H1 (cell line): ENCODE results near the gene VEPH1. TPM values are rescaled to one million over a fixed set of nuclear protein-coding genes. Genes with fewer than 3 reads are reported as not detected.

Experiments used
- CTCF ChIA-PET: fragments of 300-600 bp; sonication (Branson Sonifier 250); formaldehyde crosslinking; loops from one replicate; lab custom pipeline; 2021; ENCODE audit not compliant: partially characterized antibody; lab: Charles Lee
- POLR2A ChIA-PET: fragments of 300-600 bp; sonication (Branson Sonifier 250); formaldehyde crosslinking; loops from one replicate; lab custom pipeline; 2021; ENCODE audit warnings: inconsistent platforms; ENCODE audit not compliant: partially characterized antibody; lab: Charles Lee
- DNase-seq, 2 experiments: peaks; one replicate each; pipeline versions ENCODE4 v3.0.0 to v3.0.0-alpha.2; 2010 to 2022; ENCODE audit warnings: low spot score in 2 of 2, low read depth in 1 of 2, mixed read lengths in 1 of 2
- FAIRE-seq: peaks from 2 replicates; lab custom pipeline; 2011; peaks lifted over from hg19 to GRCh38; lab: Jason Lieb, UNC
- H2AFZ ChIP-seq: 2 replicates; pipeline ENCODE4 v1.8.1; 2012; ENCODE audit warnings: low read length, inconsistent platforms
- H2AK5ac ChIP-seq: 2 replicates; pipeline ENCODE4 v1.6.1; 2013; ENCODE audit warnings: low read depth, low read length
- H2BK120ac ChIP-seq: replicated peaks from 2 replicates; pipeline ENCODE3; 2013; ENCODE audit warnings: low read depth, low read length, inconsistent platforms
- H2BK12ac ChIP-seq: 2 replicates; pipeline ENCODE4 v1.6.1; 2013; ENCODE audit warnings: low read depth, low read length
- H2BK15ac ChIP-seq: 2 replicates; pipeline ENCODE4 v1.6.1; 2013; ENCODE audit warnings: low read length
- H2BK20ac ChIP-seq: 2 replicates; pipeline ENCODE4 v1.6.1; 2013; ENCODE audit warnings: low read length
- H2BK5ac ChIP-seq: 2 replicates; pipeline ENCODE4 v1.6.1; 2013; ENCODE audit warnings: low read depth, low read length
- H3K14ac ChIP-seq: 2 replicates; pipeline ENCODE4 v1.6.1; 2013; ENCODE audit warnings: inconsistent platforms; ENCODE audit not compliant: insufficient read length
- H3K18ac ChIP-seq: 2 replicates; pipeline ENCODE4 v1.6.1; 2013; ENCODE audit warnings: low read length; ENCODE audit errors: extremely low read depth
- H3K23ac ChIP-seq: 2 replicates; pipeline ENCODE4 v1.6.1; 2013; ENCODE audit warnings: inconsistent platforms; ENCODE audit not compliant: insufficient read length
- H3K23me2 ChIP-seq: 2 replicates; pipeline ENCODE4 v1.6.1; 2013; ENCODE audit warnings: low read depth, low read length
- H3K27ac ChIP-seq: 2 replicates; pipeline ENCODE4 v1.6.1; 2011; ENCODE audit warnings: low read depth, low read length, inconsistent platforms
- H3K27me3 ChIP-seq, 4 experiments: replicated peaks in 1 of 4; 1 replicate in 1 of 4; 2 replicates in 3 of 4; pipeline versions ENCODE4 v1.6.1 to v1.8.1; 2011 to 2013; ENCODE audit warnings: low read length in 3 of 4, mild to moderate bottlenecking in 3 of 4, inconsistent platforms in 2 of 4, mixed read lengths in 2 of 4, moderate library complexity in 1 of 4; ENCODE audit not compliant: control insufficient read depth in 3 of 4, insufficient read depth in 3 of 4; ENCODE audit errors: extremely low read depth in 1 of 4
- H3K36me3 ChIP-seq, 4 experiments: 2 replicates each; pipeline versions ENCODE4 v1.6.1 to v1.8.1; 2011 to 2013; ENCODE audit warnings: mild to moderate bottlenecking in 4 of 4, low read length in 3 of 4, moderate library complexity in 2 of 4, control low read depth in 1 of 4, inconsistent platforms in 1 of 4; ENCODE audit not compliant: insufficient read depth in 4 of 4, control insufficient read depth in 2 of 4
- H3K4ac ChIP-seq: replicated peaks from 2 replicates; pipeline ENCODE3; 2013; ENCODE audit warnings: low read length, low read depth, mixed read lengths, inconsistent platforms; ENCODE audit not compliant: insufficient read length
- H3K4me1 ChIP-seq, 4 experiments: replicated peaks in 1 of 4; 1 replicate in 1 of 4; 2 replicates in 3 of 4; pipeline versions ENCODE4 v1.6.1 to v1.8.1; 2011 to 2013; ENCODE audit warnings: low read length in 3 of 4, inconsistent platforms in 2 of 4, mixed read lengths in 1 of 4; ENCODE audit not compliant: insufficient read depth in 4 of 4, control insufficient read depth in 3 of 4
- H3K4me2 ChIP-seq, 2 experiments: 2 replicates each; pipeline versions ENCODE4 v1.6.1 to v1.8.1; 2011 to 2013; ENCODE audit warnings: low read depth in 2 of 2, low read length in 2 of 2, control low read depth in 1 of 2, inconsistent platforms in 1 of 2, mild to moderate bottlenecking in 1 of 2; ENCODE audit not compliant: insufficient read depth in 1 of 2
- H3K4me3 ChIP-seq, 4 experiments: fragments of 200-600, 300-600 bp in 1 of 4; sonication (generic), shearing (Covaris generic), sonication (Bioruptor Twin) in 1 of 4; 2 replicates each; pipeline versions ENCODE4 v1.5.1 to v1.8.1; 2011 to 2016; ENCODE audit warnings: low read length in 4 of 4, low read depth in 3 of 4, control low read depth in 2 of 4, inconsistent platforms in 2 of 4, mild to moderate bottlenecking in 2 of 4, mixed read lengths in 1 of 4, moderate library complexity in 1 of 4; ENCODE audit not compliant: insufficient read depth in 2 of 4; ENCODE audit errors: extremely low read depth in 1 of 4
- H3K56ac ChIP-seq: replicated peaks from 2 replicates; pipeline ENCODE3; 2013; ENCODE audit warnings: low read depth, mild to moderate bottlenecking, mixed read lengths, low read length, inconsistent platforms; ENCODE audit not compliant: insufficient read length
- H3K79me1 ChIP-seq: 2 replicates; pipeline ENCODE4 v1.6.1; 2013; ENCODE audit warnings: low read depth, low read length, control low read depth
- H3K79me2 ChIP-seq, 2 experiments: 2 replicates each; pipeline versions ENCODE4 v1.6.1 to v1.8.1; 2012 to 2013; ENCODE audit warnings: low read length in 2 of 2, mild to moderate bottlenecking in 2 of 2, inconsistent platforms in 1 of 2; ENCODE audit not compliant: insufficient read depth in 2 of 2, control insufficient read depth in 1 of 2
- H3K9ac ChIP-seq, 4 experiments: replicated peaks in 1 of 4; 1 replicate in 1 of 4; 2 replicates in 3 of 4; pipeline versions ENCODE4 v1.6.1 to v1.8.1; 2011 to 2013; ENCODE audit warnings: low read depth in 3 of 4, low read length in 3 of 4, control low read depth in 2 of 4, mild to moderate bottlenecking in 2 of 4, moderate library complexity in 2 of 4, inconsistent platforms in 1 of 4; ENCODE audit errors: extremely low read depth in 1 of 4
- H3K9me3 ChIP-seq, 2 experiments: 2 replicates each; pipeline versions ENCODE4 v1.6.1 to v1.8.1; 2012 to 2013; ENCODE audit warnings: mild to moderate bottlenecking in 2 of 2, moderate library complexity in 2 of 2, control low read depth in 1 of 2, inconsistent platforms in 1 of 2, low read depth in 1 of 2, low read length in 1 of 2, mixed read lengths in 1 of 2; ENCODE audit not compliant: insufficient read depth in 2 of 2
- H4K20me1 ChIP-seq, 2 experiments: replicated peaks in 1 of 2; 2 replicates each; pipeline versions ENCODE3 to v1.8.1; 2011 to 2013; ENCODE audit warnings: inconsistent platforms in 2 of 2, low read length in 2 of 2, mild to moderate bottlenecking in 1 of 2; ENCODE audit not compliant: insufficient read depth in 2 of 2, control insufficient read depth in 1 of 2
- H4K5ac ChIP-seq: 2 replicates; pipeline ENCODE4 v1.6.1; 2013; ENCODE audit warnings: low read length, low read depth, mixed read lengths, inconsistent platforms; ENCODE audit not compliant: insufficient read length
- H4K8ac ChIP-seq: 2 replicates; pipeline ENCODE4 v1.8.0; 2013; ENCODE audit warnings: mild to moderate bottlenecking, moderate library complexity, low read length, inconsistent platforms; ENCODE audit not compliant: insufficient read depth; ENCODE audit errors: extremely low read depth
- H4K91ac ChIP-seq: replicated peaks from 2 replicates; pipeline ENCODE3; 2013; ENCODE audit warnings: low read length, mixed read lengths, inconsistent platforms; ENCODE audit not compliant: insufficient read length
- CTBP2 ChIP-seq: IDR thresholded peaks from 2 replicates; pipeline ENCODE4 v1.7.0; 2011; ENCODE audit warnings: borderline replicate concordance, mild to moderate bottlenecking, moderate library complexity, mixed read lengths, low read length; ENCODE audit not compliant: insufficient read depth, insufficient read length
- GTF2F1 ChIP-seq: IDR thresholded peaks from 2 replicates; pipeline ENCODE4 v1.6.1; 2012; ENCODE audit warnings: low read depth, low read length, improper control_type of control experiment, borderline replicate concordance
- KDM5A ChIP-seq: fragments of 200-600 bp; IDR thresholded peaks from 2 replicates; pipeline ENCODE4 v1.7.1; 2012; ENCODE audit warnings: mild to moderate bottlenecking, low read length, inconsistent platforms, mixed read lengths
- RAD21 ChIP-seq, 2 experiments: IDR thresholded peaks in 1 of 2; conservative IDR thresholded peaks in 1 of 2; 2 replicates each; pipeline ENCODE4 v1.6.1; 2011; ENCODE audit warnings: low read depth in 2 of 2, low read length in 2 of 2, improper control_type of control experiment in 1 of 2, inconsistent platforms in 1 of 2, mild to moderate bottlenecking in 1 of 2, moderate library complexity in 1 of 2
- SIX5 ChIP-seq: IDR thresholded peaks from 2 replicates; pipeline ENCODE4 v1.6.1; 2011; ENCODE audit warnings: mild to moderate bottlenecking, low read depth, low read length
- SRF ChIP-seq: IDR thresholded peaks from 2 replicates; pipeline ENCODE4 v1.6.1; 2011; ENCODE audit warnings: mild to moderate bottlenecking, low read depth, low read length, moderate library complexity
- WGBS, 2 experiments: shearing (Covaris generic) in 1 of 2; methylation state at CpG; one replicate each; pipeline versions ENCODE4 v1.1.6 to v1.1.7; 2013 to 2015; ENCODE audit warnings: low lambda C conversion rate in 2 of 2, mixed read lengths in 2 of 2, inconsistent platforms in 1 of 2, low coverage in 1 of 2, missing lambda C conversion rate in 1 of 2; ENCODE audit not compliant: insufficient replicate concordance in 2 of 2, insufficient coverage in 1 of 2, insufficient read length in 1 of 2; ENCODE audit errors: extremely low coverage in 1 of 2, missing lambda C conversion rate in 1 of 2; 5-methylcytosine and 5-hydroxymethylcytosine counted together
- polyA plus RNA-seq, 7 experiments: library from polyadenylated mRNA; depleted of rRNA in 3 of 7; stranded (reverse) in 5 of 7; unstranded in 2 of 7; fragments of >200 nt in 5 of 7; fragments of 200-250 nt in 2 of 7; gene quantifications; 1 replicate in 5 of 7; 2 replicates in 1 of 7; 4 replicates in 1 of 7; pipeline versions ENCODE4 v1.2.1 to v1.2.3, GENCODE V29; 2011 to 2013; ENCODE audit warnings: missing spikeins in 2 of 7, mixed read lengths in 2 of 7
- total RNA-seq: library from RNA; stranded (reverse); fragmentation: NEBNext Ultra II Directional; extraction: Animal tissue kit (Norgen Biotek cat#: 25700); gene quantifications from 2 replicates; pipeline ENCODE4 v1.2.1, GENCODE V29; 2021
- TF ChIP-seq, protein P1 (sequence below), 3 experiments: IDR thresholded peaks; 1 replicate in 2 of 3; 2 replicates in 1 of 3; pipeline versions ENCODE4 v1.5.1 to v1.6.1; 2011; ENCODE audit warnings: low read length in 3 of 3, mild to moderate bottlenecking in 3 of 3, inconsistent platforms in 2 of 3, low read depth in 1 of 3, moderate library complexity in 1 of 3; ENCODE audit not compliant: insufficient read depth in 1 of 3; ENCODE audit errors: control extremely low read depth in 1 of 3

VEPH1 gene
- total and polyA plus RNA-seq, 2 of the 8 experiments (the other 6 are each of a cell fraction or from before 2014, with no cell fraction given): 12.0 to 18.3 TPM

DNA sequence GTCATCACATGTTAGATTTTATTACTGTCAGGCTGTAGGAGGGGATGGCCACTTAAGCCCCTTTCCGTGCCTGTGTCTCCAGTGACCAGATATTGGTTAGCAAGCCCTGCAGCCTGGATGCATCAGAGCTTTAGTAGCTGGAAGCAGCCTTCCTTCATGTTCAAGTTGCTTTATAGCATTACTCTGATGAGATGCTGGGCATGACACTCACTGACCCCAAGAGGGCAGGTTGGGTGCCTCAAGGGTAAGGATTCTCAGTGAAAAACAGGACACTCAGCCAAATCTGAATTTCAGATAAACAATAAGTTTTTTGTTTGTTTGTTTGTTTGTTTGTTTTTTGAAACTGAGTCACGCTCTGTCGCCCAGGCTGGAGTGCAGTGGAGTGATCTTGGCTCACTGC lies 135.0 kb downstream of the VEPH1 start:
- no peak overlapping the region for H2AFZ ChIP-seq
- TF ChIP-seq RAD21 (IDR thresholded peaks at IDR 0.05 in 1 of 2, conservative IDR thresholded peaks at IDR 0.05 in 1 of 2; ENCODE audit: low read depth in 2 of 2, low read length in 2 of 2): peak; percentile 15 to 36; a peak in 3 of 4 replicates
- no peak for TF ChIP-seq CTBP2
- no peak for TF ChIP-seq SRF
- no peak for TF ChIP-seq KDM5A
- TF ChIP-seq SIX5: no peak
- TF ChIP-seq GTF2F1: no peak
- TF ChIP-seq, protein P1, sequence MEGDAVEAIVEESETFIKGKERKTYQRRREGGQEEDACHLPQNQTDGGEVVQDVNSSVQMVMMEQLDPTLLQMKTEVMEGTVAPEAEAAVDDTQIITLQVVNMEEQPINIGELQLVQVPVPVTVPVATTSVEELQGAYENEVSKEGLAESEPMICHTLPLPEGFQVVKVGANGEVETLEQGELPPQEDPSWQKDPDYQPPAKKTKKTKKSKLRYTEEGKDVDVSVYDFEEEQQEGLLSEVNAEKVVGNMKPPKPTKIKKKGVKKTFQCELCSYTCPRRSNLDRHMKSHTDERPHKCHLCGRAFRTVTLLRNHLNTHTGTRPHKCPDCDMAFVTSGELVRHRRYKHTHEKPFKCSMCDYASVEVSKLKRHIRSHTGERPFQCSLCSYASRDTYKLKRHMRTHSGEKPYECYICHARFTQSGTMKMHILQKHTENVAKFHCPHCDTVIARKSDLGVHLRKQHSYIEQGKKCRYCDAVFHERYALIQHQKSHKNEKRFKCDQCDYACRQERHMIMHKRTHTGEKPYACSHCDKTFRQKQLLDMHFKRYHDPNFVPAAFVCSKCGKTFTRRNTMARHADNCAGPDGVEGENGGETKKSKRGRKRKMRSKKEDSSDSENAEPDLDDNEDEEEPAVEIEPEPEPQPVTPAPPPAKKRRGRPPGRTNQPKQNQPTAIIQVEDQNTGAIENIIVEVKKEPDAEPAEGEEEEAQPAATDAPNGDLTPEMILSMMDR (IDR thresholded peaks at IDR 0.05; ENCODE audit: control extremely low read depth in 1 of 3, insufficient read depth in 1 of 3, low read depth in 1 of 3, low read length in 3 of 3): peak; percentile 15 to 41 (median 22); a peak in 2 of 4 replicates
- no peak overlapping the region for H3K4me2 ChIP-seq
- H4K5ac ChIP-seq: no peak overlapping the region
- H4K8ac ChIP-seq: no peak overlapping the region
- WGBS, 2 experiments: 93% methylated on average over 3 of the region's 3 CpGs; no CpG with 5 or more reads in 1 of the 2 experiments
- H2BK120ac ChIP-seq: no peak overlapping the region
- H3K79me1 ChIP-seq: no peaks in the 10 kb centered on the region
- H3K79me2 ChIP-seq: no peaks in the 10 kb centered on the region
- H2BK20ac ChIP-seq: no peak overlapping the region
- ChIA-PET CTCF (interaction anchor here (0.8 to 1.7 kb wide), 6 partner anchors 9 to 114 kb away, joined by 3 to 6 read pairs (median 4); no protein-coding TSS in a partner anchor), POLR2A (interaction anchor here (0.6 to 1.0 kb wide), 2 partner anchors 10 to 1223 kb away, joined by 3 read pairs; no protein-coding TSS in a partner anchor)
- H2AK5ac ChIP-seq: no peak overlapping the region
- no peaks in the 10 kb centered on the region for H3K4me1 ChIP-seq
- H2BK5ac ChIP-seq: no peak overlapping the region
- DNase-seq (no peak), FAIRE-seq (no peak)
- no peaks in the 10 kb centered on the region for H4K20me1 ChIP-seq
- no peaks in the 10 kb centered on the region for H3K23me2 ChIP-seq
- no peak overlapping the region for H2BK15ac ChIP-seq
- no peak overlapping the region for H3K4ac ChIP-seq
- H3K27ac ChIP-seq: no peak overlapping the region
- H3K4me3 ChIP-seq: no peak overlapping the region
- no peak overlapping the region for H4K91ac ChIP-seq
- no peak overlapping the region for H3K14ac ChIP-seq
- no peaks in the 10 kb centered on the region for H3K36me3 ChIP-seq
- H3K9ac ChIP-seq: no peak overlapping the region
- no peaks in the 10 kb centered on the region for H3K27me3 ChIP-seq
- H2BK12ac ChIP-seq: peak overlapping the region; percentile 77; the same call in 1 of the 2 replicates
- no peak overlapping the region for H3K56ac ChIP-seq
- no peak overlapping the region for H3K23ac ChIP-seq
- no peaks in the 10 kb centered on the region for H3K9me3 ChIP-seq
- H3K18ac ChIP-seq: no peak overlapping the region
